HL-60/S4 treated with phorbol 12-myristate 13-acetate at 8.2 ng/mL for 4 days and 3 days (cell line): ENCODE results near the gene CIART.
"Not testable (repeated sequence)": the region's sequence is repeated elsewhere in the genome, so short reads cannot be mapped to it uniquely, and the experiment has no call there.

Source experiments
- in situ Hi-C: fragments of 300-500 bp; cut with MboI; formaldehyde crosslinking; loops from 2 replicates; pipeline ENCODE4 v1.15.0; 2022; ENCODE audit warnings: low sequenced_read_pairs

The CIART gene

GRCh38 chr1:150299716-150300115 is 17.4 kb downstream of the CIART start:
- in situ Hi-C loops = no loop called here

GRCh38 chr1:150302338-150302737 is 20.0 kb downstream of the CIART start:
- in situ Hi-C loops = no loop called here

- in situ Hi-C loops = no loop called here
These were observed 20.5 kb downstream of the CIART start for GRCh38 chr1:150302902-150303301.

DNA sequence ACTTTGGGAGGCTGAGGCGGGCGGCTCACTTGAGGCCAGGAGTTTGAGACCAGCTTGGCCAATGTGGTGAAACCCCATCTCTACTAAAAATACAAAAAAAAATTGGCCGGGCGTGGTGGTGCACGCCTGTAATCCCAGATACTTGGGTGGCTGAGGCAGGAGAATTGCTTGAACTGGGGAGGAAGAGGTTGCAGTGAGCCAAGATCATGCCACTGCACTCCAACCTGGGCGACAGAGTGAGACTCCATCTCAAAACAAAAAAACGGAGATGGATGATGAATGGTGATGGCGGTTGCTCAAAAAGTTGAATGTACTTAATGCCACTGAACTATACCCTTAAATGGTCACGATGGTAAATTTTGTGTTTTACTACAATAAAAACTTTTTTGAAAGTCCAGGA is 26.2 kb downstream of the CIART start:
- in situ Hi-C loops = not testable (repeated sequence)

GRCh38 chr1:150309758-150310508 is 27.6 kb downstream of the CIART start:
- in situ Hi-C loops = no loop called here

- in situ Hi-C loops = no loop called here
These were observed 29.4 kb downstream of the CIART start for GRCh38 chr1:150311762-150312161.

- in situ Hi-C loops = not testable (repeated sequence)
These were observed 32.3 kb downstream of the CIART start for GRCh38 chr1:150314691-150315090.

DNA sequence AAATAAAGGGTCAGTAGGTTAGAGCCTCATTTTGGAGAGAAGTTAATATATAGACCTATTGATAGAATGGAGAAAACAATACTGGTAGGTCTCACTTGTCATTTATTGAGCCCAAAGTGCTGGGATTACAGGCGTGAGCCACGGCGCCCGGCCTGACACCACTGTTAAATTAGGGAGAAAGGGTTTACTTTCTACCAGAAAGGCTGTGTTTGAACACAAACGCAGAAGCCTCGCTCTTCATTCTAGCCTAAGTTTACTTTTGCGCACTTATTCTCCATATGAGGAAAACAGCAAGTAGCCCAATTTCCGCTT is 38.3 kb downstream of the CIART start:
- in situ Hi-C loops = no loop called here

- in situ Hi-C loops = no loop called here
These were observed 39.4 kb downstream of the CIART start for GRCh38 chr1:150321826-150322166.

- in situ Hi-C loops = no loop called here
These were observed 40.0 kb downstream of the CIART start for GRCh38 chr1:150322310-150322709.

DNA sequence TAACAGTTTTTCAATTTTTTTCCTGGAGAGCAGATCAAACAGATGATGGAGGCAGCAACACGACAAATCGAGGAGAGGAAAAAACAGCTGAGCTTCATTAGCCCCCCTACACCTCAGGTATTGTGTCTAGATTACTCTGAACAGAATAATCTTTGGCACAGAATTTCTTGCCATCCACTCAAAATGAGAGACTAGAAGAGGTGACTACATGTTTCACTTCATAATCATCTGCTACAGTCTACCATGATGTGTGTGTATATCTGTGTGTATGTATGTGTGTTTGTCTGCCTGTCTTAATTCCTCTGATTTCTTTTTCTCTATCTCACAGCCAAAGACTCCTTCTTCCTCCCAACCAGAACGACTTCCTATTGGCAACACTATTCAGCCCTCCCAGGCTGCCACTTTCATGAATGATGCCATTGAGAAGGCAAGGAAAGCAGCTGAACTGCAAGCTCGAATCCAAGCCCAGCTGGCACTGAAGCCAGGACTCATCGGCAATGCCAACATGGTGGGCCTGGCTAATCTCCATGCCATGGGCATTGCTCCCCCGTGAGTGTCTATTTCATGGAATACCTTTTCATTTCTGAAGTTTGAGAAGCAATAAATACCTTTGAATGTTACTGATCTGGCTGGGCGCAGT is 50.4 kb downstream of the CIART start:
- in situ Hi-C loops = no loop called here
